Glomerular endothelial cell (primary cell): ENCODE data around the gene SMOC2. TPM values are rescaled to one million over a fixed set of nuclear protein-coding genes. Genes with fewer than 3 reads are reported as not detected.
A peak's percentile ranks its signal among the peaks of the same experiment; 100 is the strongest.

Source experiments
- DNase-seq: peaks from one replicate; pipeline ENCODE4 v3.0.0-alpha.2; 2011; ENCODE audit warnings: low read depth, low spot score; ENCODE audit errors: extremely low read depth
- total RNA-seq: library from RNA; depleted of rRNA; stranded (reverse); fragments of >200 nt; gene quantifications from 2 replicates; pipeline ENCODE4 v1.2.3, GENCODE V29; 2015

SMOC2 gene
- total RNA-seq, 1 donor from 2014 or later = not detected

DNA sequence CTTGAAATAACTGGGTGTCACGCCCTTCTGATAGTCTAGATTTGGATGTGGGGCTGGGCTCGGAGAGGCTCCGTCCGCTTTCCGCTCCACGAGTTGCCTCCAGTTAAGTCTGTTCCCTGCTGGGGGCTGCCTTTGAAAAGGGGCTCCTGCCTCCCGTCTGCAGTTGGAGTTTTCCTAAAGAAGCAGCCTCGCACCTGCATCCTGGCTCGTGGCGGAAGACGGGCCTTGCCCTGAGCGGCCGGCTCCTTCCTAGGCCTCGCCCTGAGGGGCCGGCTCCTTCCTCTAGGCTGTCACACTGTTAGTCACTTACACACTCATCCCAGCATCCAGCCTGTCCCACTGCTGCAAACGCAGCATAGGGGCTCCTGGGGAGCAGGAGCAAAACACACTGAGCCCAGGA is 74.4 kb downstream of the SMOC2 start:
- DNase-seq = no peak

DNA sequence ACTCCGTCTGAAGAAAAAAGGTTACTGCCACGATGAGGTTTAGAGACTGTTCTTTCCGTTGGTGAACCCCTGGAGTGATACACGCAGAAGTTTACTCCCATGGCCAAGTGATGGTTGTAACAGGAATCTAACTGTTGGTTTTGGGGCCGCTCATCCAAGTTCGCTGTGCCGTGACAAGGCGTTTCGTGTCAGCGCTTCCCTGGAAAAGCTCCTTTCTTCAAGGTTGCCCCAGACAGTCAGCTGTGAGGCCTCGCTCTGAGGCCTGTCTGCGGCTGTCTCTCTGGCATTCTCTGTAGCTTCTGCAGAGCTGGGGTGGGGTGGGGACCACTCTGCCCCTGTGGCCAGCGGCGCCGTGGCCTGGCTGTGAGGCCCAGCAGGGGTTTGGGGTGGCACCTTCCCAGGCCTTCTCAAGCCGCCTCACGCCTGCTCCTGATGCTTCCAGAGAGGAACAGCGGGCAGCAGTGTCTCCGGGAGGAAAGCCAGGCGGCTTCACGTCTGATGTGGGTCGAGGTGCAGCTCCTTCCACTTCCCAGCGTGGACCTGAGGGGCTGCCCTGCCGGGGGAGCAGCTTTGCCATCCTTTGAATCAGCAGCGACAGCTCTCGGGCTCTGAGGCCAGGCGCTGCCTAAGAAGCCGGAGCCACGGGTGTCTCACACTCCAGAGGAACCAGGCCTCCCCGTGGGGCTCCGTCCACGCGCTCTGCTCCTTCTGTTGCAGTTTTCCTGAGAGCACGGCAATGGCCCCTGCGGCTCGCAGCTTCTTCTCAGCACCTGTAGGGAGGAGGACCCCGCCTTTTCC is 76.2 kb downstream of the SMOC2 start:
- DNase-seq = no peak

DNA sequence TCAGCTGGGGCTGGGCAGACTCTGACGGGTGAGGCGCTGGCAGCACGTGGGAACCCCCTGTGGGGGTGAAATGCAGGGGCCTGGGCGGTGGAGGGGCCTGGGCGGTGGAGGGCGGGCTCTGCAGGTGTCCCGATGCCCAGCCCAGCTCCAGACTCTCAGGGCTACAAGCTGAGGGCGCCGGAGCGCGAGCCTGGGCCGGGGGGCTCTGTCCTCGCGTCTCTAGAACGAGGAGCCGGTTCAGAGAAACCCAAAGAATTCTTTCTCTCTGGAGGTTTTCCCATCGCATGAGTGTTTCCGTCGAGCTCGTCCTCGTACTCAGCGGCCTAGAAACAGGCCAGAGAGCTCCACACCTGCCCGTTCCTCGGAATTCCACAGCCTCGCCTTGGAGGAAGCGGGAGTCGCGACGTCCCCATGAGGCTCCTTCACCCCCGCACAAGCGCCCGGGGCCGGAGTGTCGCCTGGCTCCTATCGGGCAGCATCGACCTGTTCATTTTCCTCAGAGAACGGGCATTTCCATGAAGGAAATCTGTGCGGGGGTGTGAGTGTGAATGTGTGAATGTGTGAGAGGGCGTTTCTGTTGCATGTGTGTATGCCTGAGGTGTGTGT is 76.9 kb downstream of the SMOC2 start:
- DNase-seq = no peak

DNA sequence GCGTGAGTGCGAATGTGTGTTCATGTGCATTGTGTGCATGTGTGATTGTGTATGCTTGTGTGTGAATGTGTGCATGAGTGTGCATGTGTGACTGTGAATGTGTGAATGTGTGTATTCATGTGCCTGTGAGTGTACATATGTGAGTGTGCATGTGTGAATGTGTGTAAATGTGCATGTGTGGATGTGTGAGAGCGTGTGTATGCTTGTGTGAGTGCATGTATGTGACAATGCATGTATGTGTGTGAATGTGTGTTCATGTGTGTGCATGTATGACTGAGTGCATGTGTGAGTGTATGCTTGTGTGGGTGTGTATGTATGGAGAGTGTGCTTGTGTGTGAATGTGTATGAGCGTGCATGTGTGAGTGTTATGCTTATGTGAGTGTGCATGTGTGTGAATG is 77.4 kb downstream of the SMOC2 start:
- DNase-seq = no peak

DNA sequence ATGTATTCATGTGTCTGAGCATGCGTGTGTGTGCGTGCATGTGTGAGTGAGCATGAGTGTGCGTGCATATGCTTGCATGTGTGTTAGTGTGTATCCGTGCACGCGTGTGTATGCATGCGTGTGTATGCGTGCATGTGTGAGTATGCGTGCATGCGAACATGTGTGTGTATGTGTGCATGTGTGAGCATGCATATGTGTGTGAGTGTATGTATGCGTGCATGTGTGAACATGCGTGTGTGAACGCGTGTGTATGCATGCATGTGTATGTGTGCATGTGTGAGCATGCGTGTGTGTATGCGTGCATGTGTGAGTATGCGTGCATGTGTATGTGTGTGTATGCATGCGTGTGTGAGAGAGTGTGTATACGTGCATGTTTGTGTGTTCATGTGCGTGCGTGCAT is 77.9 kb downstream of the SMOC2 start:
- DNase-seq = no peak

DNA sequence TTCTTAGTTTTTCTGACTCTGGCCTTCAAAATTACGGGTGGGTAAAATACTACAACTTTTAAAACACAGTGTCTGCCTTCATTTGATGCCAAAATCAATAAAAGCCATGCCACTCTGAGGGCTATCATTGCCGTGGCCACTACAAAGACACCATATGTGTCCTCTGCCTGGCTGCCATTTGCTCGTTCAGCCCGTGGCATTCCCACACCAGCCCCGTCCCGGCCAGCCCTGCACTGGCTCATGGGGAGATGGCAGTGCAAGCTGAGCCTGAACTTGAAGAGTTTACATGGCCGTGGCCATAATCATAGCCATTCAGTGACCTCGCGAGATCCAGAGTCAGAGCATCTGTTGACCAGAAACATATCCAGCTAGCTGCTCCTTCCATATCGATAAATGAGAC is 79.2 kb downstream of the SMOC2 start:
- no peak for DNase-seq

DNA sequence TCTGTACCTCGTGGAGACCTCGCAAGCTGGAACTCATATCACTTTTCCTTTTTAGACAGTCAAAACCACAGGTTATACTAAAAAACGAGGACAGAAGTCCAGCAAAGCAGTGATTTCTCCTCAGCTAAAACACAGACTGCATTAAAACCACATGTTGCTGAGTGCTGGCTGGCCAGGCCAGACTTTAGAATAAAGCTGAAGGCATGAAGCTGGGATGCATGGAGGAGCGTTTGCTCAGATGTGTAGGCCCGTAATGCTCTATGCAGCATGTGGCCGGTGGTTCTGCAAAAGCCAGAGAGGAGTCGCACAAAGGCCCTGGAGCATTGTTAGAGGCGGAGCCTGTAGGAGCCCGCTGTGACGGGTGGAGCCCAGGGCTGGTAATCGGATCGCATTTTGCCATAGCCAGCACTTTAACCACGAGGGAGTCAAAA is 83.6 kb downstream of the SMOC2 start:
- DNase-seq = no peak

DNA sequence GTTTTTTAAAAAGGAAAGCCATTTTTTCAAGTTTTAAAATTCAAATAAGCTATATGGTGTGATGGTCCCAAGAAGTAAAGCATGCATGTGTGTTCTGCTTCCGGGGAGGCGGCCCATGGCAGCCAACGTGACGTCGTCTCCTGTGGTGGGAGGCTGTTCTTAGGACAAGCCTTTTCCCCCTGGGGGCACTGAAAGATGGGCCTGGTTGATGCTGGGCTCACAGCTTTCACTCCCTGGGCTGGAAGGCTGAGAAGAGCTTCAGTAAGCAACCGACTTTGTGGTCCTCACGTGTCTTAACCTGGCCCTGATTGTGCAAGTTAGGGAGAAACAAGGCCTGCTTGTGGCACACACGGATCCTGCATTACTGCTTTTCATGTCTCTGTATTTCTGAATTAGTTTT is 84.1 kb downstream of the SMOC2 start:
- DNase-seq = no peak

DNA sequence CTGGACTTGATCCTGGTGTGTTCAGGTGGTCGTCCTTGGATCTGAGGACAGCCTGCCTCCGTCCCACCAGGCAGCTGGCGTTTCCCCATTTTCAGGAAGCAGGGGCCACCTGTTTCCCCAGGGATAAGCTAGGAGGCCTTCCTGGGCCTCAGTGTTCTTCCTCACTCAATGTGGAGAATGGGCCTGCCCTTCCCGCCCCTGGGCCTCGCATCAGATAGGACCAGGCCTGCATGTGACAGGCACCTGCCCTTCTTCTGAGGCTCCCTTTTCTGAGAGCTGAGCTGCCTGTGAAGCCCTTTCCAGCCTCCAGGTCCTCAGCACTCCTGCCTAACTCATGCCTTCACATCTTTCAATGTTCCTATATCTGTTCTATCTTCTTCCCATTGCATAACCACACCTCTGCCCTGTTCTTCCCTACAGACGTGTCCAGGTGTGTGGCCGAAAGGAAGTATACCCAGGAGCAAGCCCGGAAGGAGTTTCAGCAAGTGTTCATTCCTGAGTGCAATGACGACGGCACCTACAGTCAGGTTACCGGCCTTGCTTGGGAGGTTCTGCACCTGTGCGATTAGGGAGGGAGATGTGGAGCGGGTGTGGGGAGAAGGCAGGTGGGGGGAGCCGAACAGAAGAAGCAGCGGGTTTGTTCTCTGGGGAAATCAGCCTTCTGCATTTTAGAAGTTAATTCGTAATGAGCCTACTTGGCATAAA is 85.1 kb downstream of the SMOC2 start:
- DNase-seq = no peak

DNA sequence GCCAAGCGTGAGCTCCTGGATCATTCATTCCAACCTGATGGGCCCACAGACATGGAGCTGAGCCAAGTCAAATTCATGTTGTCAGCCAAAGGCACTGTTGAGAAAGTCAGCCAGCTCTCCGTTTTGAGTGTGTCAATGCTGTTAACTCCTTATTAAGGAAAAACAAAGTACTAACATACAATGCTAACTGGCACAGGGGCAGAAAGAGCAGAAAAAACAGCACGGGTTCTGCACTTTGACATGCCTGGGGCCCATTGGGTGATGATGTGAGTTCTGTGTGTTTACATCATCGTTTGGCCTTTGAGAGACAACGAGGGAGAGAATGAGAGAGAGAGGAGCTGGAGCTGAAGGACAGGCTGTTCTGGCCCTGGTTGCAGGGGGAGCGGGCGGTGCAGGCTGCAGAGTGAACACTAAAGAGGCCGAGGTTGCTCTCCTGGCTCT is 85.9 kb downstream of the SMOC2 start:
- no peak for DNase-seq

DNA sequence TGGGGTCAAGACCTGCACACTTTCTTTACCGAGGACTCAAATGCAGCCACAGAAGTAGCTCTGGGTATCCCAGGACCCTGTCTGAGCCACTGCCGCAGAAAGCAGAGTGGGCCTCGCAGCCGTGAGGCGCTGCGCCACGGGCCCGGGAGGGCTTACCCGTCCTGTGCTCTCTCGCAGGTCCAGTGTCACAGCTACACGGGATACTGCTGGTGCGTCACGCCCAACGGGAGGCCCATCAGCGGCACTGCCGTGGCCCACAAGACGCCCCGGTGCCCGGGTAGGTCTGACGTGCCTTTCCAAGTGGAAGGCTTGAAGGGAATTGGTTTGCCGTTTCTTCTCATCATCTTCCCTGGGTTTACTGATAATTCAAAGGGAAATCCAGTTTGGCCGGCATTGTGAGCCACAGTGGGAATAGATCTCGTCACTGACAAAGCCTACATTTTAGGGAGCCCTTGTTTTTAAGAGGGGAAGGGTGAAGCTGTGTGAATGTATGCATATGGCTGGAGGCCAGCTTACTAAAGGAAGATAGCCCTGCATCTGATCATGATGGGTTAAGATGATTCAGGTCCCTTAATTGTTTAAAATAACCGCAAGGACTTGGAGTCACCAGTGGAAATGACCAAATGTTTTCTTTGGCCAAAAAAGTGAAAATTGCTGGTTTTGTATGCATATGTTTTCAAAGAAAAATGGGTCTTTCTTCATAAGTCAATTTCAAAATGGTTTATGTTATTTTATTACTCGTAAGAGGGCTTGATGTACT is 86.6 kb downstream of the SMOC2 start:
- peak; percentile 67 for DNase-seq

DNA sequence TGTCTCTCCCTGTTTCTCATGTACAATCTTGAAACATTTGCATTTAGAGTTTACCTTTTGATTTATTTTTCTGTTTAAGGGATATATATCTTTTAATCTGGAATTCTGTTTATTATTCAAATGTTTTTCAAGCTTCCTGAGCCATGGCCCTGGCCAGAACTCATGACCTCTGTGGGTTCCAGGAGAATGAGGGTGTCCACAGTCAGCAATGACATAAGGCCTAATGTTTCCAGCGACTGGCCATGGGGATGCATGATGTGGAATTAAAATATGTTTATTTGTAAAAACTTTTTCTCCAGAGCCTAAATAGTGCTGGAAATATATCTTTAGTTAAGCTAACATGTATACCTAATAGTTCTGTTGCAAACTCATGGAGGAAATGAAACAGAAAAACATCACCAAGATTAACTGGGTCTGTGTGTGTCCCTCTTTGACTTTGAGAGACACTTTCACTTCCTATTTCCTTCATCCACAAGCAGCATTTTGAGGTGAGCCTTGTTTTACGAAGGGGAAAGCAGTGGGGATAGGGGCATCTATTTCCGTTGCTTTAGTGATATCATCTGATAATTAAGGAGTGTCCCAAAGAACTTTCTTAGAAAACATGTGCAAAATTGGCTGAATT is 87.6 kb downstream of the SMOC2 start:
- no peak for DNase-seq

DNA sequence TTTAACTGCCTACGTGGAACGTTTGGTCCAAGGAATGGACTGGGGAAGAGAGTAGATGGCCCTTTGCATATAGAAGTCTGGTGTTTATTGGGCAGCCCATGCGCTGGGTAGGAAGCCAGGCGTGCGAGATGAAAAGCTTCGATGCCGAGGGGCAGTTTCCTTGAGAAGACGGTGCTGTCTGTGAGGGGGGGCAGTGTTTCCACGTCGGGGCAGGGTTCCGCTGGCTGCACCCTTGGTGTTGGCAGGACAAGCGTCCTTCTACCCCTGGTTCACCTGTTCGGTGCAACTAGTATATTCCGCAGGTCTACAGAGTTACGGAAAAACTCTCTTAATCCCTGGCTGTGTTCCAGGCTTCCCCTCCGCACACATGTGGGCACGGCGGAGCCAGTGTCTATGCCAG is 88.2 kb downstream of the SMOC2 start:
- no peak for DNase-seq

DNA sequence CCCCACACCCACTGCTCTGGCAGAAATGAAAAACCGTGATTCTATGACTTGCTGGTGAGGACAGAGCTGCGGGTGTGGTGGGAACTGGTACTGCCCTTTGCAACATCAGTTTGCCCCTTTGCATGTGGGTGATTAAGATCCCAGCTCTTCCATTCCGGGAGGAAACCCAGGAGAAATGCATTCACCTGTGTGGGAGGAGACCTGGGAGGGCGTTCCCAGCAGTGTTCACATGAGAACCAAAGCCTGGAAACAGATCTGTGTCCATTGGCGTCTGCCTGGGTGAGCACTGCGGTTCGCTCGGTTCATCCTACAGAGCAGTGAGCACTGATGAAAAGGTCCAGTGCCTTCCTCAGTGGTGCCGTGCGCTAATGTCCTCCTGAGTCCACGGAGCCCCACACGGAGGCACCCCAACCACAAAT is 89.7 kb downstream of the SMOC2 start:
- DNase-seq = no peak

DNA sequence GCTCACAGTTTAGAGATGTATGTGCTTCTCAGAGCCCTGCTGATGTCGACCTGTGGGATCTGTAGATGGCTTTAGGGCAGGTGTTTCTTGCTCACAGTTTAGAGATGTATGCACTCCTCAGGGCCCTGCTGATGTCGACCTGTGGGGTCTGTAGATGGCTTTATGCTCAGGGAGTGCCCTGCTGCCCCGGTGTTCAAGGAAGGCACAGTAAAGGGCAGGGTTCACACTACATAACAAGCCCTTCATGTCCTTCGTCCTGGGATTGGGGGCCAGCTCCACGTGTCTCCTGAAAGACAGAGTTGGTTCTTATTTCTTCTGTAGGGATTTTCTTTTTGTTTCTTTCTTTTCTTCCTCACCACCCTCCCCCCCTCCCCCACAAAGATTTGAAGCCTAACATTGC is 91.1 kb downstream of the SMOC2 start:
- no peak for DNase-seq

DNA sequence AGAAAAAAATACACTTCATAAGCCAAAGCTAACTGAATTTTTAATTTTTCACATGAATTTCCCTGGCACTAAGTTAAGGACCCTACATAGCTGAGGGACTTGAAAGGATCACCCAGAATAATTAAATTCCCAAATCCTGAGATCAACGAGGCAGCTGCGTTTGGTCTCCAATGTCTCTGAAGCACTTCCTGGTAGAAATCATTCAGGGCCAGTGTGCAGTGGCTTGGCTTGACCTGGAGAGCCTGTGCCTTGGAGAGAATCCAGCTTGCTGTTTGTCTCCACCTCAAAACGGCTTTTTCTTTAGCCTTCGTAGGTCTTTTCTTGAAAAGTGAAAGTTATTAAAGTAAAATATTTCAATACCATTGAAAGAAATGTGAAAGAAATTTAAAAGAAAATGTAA is 92.4 kb downstream of the SMOC2 start:
- no peak for DNase-seq

DNA sequence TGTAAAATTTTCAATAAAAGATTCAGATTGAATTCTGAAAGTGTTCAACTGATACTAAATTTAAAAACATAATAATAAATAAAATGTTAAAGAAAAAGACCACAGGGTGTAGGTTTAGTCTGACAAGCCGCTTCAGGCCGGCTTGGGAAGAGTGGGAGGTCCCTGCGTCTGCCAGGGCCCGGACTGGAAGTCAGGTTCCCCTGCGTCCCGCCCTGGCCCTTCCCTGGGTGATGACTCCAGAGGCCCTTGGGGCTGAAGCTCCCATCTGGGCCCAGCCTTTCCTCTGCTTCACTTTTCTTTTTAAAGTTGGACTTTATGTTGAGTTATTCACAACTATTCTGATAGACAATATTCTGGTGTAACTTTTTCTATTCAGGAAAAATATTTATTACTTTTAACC is 93.3 kb downstream of the SMOC2 start:
- no peak for DNase-seq

DNA sequence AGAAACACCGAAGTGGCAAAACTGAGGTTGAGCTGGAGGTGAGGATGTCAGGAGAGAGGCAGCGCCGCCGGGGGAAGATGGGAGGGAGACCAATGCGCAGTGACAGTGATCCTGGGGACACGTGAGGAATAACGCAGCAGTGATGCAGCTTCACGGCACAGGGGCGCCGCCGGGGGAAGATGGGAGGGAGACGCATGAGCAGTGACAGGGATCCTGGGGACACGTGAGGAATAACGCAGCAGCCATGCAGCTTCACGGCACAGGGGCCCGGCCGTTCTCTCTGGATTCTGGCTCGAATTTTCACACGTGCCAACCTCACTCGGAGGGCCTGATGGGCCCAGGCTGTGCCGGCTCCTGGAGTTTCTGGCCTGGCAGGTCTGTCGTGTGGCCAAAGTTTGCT is 94.7 kb downstream of the SMOC2 start:
- DNase-seq = no peak

DNA sequence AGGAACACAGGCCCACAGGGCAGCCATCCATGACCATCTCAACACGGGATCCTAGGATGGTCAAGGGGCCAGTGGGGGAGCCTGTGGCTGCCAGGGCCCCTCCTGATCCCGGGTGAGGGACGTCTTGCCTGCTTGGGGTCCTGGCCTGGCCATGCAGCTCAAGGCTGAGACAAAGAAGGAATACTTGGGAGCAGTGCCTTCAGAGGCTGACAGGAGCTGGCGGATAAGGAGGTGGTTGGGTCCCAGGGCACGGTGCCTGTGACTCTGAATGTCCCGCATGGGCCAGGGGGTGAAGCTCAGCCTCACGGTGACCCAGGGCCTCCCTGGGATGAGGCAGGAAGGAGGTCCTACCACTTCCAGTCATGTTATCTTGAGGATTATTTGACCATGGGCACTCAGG is 95.2 kb downstream of the SMOC2 start:
- DNase-seq = no peak

DNA sequence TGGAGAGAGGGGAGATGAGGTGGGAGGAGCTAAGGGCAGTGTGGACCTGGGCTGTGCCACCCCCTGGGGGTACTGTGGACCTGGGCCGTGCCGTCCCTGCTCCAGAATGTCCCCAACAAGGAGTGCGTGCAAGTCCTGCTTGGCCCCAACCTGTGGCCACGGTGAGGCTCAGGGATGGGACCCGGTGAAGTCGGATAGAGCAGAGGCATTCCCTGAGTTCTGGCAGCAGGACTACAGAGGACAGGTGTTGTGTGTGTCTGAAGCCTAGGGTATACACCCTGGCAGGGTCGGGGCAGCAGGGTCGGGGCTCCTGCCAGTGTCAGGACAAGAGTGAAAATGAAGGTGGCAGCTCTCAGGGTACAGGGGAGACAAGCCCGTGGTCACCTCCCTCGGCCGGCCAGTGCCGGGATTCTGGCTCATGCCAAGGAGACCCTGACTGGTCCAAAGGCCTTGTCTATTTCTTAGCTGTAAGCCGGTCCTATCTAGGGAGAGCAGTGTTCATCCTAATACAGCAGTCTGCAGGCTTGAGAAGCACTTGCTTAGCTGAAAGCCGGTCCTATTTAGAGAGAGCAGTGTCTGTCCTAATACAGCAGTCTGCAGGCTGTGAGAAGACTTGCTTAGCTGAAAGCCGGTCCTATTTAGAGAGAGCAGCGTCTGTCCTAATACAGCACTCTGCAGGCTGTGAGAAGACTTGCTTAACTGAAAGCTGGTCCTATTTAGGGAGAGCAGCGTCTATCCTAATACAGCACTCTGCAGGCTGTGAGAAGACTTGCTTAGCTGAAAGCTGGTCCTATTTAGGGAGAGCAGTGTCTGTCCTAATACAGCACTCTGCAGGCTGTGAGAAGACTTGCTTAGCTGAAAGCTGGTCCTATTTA is 95.9 kb downstream of the SMOC2 start:
- no peak for DNase-seq
